Measurements from ENCODE around the gene AP2A2.

GRCh38 chr11:1031121-1031899 is 105.6 kb downstream of the AP2A2 start:
- no peak for TF ChIP-seq CREB1 (IDR thresholded peaks at IDR 0.05; ENCODE audit: low read depth)
- no peak for TF ChIP-seq YY1 (IDR thresholded peaks at IDR 0.05; ENCODE audit: low read depth)
- TF ChIP-seq TAF1 (IDR thresholded peaks at IDR 0.05; ENCODE audit: low read depth): no peak
- no peak for TF ChIP-seq NFIC (IDR thresholded peaks at IDR 0.05)
- no peak for TF ChIP-seq REST (IDR thresholded peaks at IDR 0.05; ENCODE audit: low read depth)
- no peak for TF ChIP-seq RAD21 (IDR thresholded peaks at IDR 0.05; ENCODE audit: low read depth)
- no peak for TF ChIP-seq EGR1 (IDR thresholded peaks at IDR 0.05)
- TF ChIP-seq FOXM1 (IDR thresholded peaks at IDR 0.05; ENCODE audit: borderline replicate concordance, low read depth): no peak
- no peak for TF ChIP-seq EP300 (IDR thresholded peaks at IDR 0.05; ENCODE audit: borderline replicate concordance)
- TF ChIP-seq MAX (IDR thresholded peaks at IDR 0.05): no peak
- no peak for TF ChIP-seq TCF12 (IDR thresholded peaks at IDR 0.05; ENCODE audit: low read depth)
